C1 segment of cervical spinal cord (tissue), 14 donors: ENCODE measurements around the gene LRMDA.

Experiments
- DNase-seq, 14 donors: peaks; one replicate each; lab custom pipeline; 2025; lab: John Stamatoyannopoulos, UW

The LRMDA gene

DNA sequence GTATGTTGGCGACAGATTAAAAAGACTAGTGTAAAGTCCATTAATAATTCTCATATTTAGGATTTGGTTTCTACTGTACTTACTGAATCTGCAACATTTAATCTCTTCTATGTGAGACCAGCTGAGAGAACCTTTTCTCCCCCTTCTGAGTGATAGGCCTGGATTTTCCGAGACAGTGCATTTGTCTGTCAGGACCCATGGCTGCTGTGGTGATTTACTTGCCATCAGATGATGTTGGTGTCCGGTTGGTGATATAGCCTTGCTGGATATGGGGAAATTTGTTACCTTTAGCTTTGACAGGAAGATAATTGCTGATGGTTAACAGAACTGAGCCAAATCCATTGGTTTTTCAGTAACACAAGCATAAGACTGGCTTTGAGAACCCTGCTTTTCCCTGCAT is 517.2 kb downstream of the LRMDA start:
- DNase-seq, result no peak

GRCh38 chr10:75950307-75950706 is 518.9 kb downstream of the LRMDA start:
- DNase-seq, result no peak

- DNase-seq, result no peak
Measured at GRCh38 chr10:75950997-75951589, 519.7 kb downstream of the LRMDA start.

GRCh38 chr10:75951627-75952026 is 520.2 kb downstream of the LRMDA start:
- DNase-seq, result no peak

DNA sequence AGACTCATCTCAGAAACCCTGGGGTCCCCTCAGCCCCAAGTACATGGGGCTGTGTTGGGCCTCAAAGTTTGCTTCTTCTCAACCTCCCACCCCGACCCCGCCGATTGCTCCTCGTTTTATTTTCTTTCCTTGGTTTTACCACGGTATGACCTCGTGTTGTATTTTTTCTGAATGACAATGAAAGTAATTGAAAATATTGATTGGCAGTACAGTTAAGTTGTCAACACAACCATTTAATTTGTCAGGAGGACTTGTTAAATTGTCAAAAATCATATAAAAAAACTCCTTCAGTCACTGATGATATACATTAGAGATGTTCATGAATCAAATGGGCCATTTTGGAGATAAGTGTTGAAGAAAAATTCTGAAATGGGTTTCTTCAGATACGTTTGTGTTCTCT is 520.7 kb downstream of the LRMDA start:
- no peak for DNase-seq

DNA sequence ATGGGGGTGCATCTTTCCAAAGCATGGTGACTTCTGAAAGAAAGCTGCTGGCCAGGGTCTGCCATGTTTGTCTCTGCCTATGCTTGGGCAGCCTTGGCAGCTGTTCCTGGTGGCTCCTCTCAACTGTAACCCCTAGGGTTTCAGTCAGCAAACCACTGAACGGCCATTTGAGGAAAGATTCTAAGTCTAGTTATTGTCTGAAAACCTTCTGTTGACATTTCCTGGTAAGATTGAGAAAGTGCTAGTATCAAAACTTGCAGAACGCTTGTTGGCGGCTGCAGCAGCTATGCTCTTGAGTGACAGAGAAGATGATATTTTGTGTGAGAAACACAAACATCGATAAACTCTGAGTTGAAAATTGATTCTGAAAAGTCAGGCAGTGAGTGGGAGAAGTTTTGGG is 523.1 kb downstream of the LRMDA start:
- DNase-seq, result no peak

DNA sequence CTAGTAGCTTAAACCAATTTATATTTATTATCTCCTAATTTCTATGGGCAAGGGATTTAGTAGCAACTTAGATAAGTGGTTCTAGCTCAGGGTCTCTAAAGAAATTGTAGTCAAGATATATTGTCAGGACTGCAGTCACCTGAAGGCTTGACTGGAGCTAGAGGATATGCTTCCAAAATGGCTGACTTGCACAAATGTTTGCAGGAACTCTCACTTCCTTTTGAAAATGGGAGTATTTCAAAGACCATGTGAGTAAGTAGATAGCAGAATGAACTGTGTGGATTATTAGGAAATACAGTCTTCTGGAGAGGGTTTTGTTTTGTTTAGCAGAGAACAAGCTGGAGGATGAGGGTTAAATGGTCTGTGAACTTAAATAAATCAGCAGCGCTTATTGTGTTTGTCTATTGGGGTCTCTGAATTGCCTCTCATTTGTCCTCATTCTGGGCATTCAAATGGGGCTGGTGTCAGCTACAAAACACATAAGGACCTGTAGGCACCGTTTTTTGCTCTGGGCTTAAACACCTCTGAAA is 524.6 kb downstream of the LRMDA start:
- no peak for DNase-seq

- DNase-seq, result no peak
Measured at GRCh38 chr10:75956624-75957023, 525.2 kb downstream of the LRMDA start.

DNA sequence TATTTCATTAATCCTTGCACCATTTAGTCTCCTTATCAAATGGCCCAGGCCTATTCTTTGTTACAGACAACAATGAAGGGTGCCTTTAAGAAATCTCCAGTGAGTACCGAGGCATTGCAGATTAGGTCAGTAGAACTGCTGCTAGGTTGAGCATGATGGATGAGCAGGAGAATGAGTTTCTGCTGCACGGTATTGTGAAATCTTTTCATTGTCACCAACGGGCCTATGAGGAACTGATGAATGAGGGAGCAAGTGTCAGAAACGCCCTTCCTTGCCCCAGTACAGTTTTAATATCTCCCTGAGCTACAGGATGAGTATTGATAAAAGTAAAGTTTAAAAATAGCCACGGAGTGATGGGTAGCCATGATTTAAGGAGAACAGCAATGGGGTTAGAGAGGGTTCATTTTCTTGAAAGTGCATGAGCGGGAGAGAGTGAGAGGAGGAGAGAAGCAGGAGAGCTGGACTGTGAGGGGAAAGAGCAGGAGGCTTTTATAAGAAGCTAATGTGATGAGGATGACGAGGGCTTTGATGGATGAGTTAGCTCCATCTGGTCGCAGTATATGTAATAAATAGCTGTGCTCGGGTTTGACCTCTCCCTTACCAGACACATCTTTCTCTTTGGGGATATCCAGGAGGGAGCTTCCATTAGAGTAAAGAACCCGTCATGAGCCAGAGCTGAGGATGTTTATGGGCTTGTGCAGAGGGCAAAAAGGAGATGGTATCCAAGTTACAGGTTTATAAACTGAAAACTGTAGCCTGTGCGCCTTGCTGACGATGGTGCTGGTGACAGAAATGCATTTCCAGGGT is 526.1 kb downstream of the LRMDA start:
- DNase-seq, result no peak

DNA sequence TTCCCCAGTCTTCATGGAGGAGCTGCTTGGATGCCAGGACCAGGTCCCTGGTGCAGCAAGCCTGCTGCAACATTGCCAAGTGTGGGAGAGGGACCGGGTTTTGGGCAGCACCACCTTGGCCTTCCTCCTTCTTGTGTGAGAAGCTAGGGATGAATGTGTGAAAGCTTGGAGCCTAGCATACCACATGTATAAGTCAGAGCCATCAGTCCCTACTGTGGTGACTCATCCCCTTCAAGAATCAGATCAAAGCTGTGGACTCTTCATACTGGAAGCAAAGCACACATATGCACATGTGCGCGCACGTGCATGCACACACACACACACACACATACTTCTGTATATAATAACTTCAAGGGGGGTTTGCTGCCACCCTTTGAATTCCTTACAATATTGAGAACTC is 527.8 kb downstream of the LRMDA start:
- no peak for DNase-seq

DNA sequence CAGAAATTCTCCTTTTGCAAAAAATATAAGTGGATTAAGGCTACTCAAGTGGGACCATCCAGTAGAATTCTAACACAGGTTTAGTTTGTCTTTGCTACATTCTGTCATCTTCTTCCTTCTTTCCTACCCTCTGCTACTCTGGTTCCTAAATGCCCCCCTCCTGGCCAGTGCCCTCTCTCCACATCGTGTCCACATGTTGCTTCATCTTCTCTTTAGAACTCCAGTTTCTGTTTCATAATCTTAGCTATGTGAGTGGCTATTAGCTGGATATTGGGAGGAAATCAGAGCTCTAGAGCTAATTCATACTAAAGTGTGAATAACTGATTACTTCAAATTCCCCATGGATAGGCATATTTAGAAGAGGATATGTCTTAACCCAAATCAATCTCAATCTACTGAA is 528.5 kb downstream of the LRMDA start:
- no peak for DNase-seq

DNA sequence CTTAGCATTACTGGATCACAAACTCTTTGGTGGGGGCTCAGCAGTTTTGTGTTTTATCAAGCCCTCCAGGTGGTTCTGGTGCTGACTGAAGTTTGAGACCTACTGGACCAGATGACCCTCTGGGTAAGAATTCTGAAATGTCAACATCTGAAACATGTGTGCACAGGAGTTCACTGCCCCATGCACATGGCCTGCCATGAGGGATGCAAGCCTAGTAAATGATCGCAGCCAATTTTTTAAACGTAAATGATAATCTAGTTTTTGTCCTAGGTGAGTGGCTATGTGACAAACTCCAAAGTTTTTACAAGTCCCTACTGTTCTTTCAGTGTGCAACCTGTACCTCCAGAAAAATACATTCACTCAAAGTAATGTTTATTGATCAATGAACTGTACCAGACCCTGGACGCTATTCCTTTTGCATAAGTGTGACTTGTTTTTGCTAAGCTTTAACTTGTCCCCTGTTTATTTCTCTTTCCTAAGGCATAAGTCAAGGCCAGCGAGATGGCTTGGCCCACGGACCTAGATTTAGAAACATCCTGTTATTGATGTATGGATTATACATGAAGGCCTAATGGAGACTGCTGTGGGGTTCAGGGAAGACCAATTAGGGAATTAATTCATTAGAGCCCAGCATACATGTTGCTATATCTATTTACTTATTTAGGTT is 531.1 kb downstream of the LRMDA start:
- DNase-seq, result no peak

- no peak for DNase-seq
Measured at GRCh38 chr10:75967491-75967890, 536.1 kb downstream of the LRMDA start.

DNA sequence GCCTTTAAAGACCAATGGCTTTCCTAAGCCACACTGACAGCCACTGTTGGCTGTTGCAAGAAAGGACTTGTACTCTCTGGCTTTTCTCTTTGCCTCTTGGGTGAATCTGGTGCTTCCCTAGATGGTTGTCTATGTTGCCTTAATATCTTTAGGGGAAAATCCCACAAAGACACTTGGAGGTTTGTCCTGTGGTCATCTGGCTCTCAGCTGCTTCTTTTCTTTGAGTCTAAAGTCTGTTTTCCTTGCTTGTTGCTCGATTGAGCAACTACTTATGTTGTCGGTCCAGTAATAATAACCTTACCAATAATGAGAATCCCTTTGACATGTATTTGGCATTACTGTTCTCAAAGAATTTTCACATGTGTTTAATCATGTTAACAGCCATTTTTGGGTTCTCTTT is 537.6 kb downstream of the LRMDA start:
- DNase-seq, result no peak

DNA sequence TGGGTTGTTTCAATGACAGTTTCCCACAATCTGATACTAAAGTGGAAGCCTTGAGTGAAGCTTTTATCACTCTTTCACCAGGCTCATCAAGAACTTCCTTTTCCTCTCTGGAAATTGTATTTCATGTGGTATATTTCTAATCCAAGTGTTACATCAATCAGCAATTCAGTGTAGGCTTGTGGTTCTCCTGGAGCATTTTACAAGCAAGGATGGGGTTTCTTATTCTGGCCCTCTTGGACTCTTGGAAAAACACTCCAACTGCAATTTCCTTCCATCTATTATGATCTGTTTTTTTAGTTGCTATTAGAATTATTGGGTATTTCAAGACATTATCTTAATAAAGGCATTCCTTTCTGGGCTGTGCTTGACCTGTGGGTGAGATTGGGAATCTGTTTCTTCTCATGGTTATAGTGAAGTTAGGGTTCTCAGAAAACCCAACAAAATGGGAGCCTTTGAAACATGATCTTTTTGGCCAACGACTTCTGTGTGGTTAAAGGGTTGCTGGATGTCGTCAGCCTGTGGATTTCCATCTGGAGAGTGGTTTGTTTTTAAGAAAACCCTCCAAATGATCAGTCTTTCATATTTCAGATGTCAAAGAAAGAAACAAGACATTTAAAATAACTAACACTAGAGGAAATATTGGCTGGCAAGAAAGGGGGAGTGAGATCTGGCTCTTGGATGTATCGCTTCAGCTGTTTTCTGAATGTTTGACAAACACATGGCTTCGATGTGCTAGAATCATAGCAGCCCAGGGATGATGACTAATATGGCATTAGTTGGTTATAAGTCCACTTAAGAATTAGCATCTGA is 540.2 kb downstream of the LRMDA start:
- DNase-seq, result no peak

DNA sequence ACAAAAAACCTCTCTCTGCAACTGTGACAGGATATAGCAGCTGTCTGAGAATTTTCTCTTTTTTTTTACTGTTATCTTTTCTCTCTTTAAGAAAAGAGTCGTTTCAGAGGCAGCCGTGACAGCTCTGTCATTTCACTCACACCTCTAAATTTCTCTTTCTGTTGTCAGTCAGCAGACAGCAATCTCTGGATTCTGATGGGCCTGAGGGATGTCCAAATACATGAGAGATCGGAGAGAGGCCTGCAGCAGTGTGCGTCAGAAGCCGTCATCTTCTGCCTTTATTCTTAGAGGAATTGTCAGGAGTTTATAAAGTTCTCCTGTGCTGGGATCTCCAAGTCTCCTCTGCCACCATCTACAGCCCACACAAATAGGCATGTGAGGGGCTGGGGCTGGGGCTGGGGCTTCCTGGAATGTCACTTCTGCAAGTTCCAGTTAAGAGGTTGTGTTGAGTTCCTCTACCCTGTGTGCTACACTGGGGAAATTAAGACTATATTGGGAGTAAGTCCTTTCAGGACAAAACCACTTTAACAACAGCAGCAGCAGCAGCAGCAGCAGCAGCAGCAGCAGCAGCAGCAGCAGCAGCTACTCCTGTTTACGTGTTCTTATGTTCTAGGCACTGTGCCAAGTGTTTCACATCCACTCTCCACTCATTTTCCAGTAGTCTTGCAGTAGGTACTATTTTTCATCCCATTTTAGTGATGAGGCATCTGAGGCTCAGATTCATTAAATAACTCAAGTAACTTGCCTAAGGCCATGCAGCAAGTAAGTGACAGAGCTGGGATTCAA is 541.3 kb downstream of the LRMDA start:
- DNase-seq, result no peak

GRCh38 chr10:75974080-75974479 is 542.7 kb downstream of the LRMDA start:
- DNase-seq, result no peak

- no peak for DNase-seq
Measured at GRCh38 chr10:75976681-75977080, 545.3 kb downstream of the LRMDA start.

GRCh38 chr10:75977139-75977538 is 545.7 kb downstream of the LRMDA start:
- no peak for DNase-seq

DNA sequence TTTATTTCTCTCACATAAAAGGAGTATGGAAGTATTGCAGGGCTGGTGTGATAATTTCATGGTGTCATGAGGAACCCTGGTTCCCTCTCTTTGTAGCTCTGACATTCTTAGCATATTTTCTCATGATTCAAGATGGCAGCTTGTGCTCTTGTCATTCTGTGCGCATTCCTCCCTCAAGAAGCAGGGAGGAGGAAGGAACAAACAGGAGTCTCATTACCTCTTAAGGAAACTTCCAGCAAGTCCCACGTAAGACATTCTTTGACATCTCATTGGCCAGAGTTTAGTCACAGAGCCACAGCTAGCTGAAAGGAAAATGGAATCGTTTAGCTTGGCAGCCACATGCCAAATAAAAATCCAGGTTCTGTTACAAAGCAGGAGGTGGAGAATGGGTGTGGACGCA is 546.8 kb downstream of the LRMDA start:
- no peak for DNase-seq

GRCh38 chr10:75980419-75981002 is 549.1 kb downstream of the LRMDA start:
- no peak for DNase-seq
